SK-N-MC (cell line): ENCODE measurements around the gene PSMF1.

Source experiments
- EZH2 ChIP-seq: fragments of 200-600 bp; sonication (generic); IDR thresholded peaks from one replicate; pipeline ENCODE4 v1.6.1; 2017; ENCODE audit warnings: antibody characterized with exemption
- FOXP2 ChIP-seq: optimal IDR thresholded peaks from 2 replicates; pipeline ENCODE3; 2011; ENCODE audit warnings: mild to moderate bottlenecking, moderate library complexity; ENCODE audit not compliant: insufficient read depth; ENCODE audit errors: extremely low read length, control extremely low read depth
- POLR2AphosphoS5 ChIP-seq: IDR thresholded peaks from 2 replicates; pipeline ENCODE4 v1.6.1; 2012; ENCODE audit warnings: mild to moderate bottlenecking, low read depth, low read length, borderline replicate concordance

- no peak for TF ChIP-seq POLR2AphosphoS5
- TF ChIP-seq FOXP2: no peak
- TF ChIP-seq EZH2: no peak
Measured at GRCh38 chr20:1214838-1215261, 96.4 kb downstream of the PSMF1 start.
